ENCODE data around the gene NPIPA5.

- TF ChIP-seq CTCF (conservative IDR thresholded peaks at IDR 0.05) (no peak), ZFX (IDR thresholded peaks at IDR 0.05) (no peak)
These were observed 21.2 kb upstream of the NPIPA5 start for GRCh38 chr16:15399317-15399716.

All from C4-2B (cell line).